Mucosa of descending colon (tissue), 3 donors: ENCODE data around the gene GOLM1. TPM values are rescaled to one million over a fixed set of nuclear protein-coding genes. Genes with fewer than 3 reads are reported as not detected.

Source experiments
- ATAC-seq: fragments of 200-7000 bp; cut with Tn5 transposase; one replicate; pipeline ENCODE4 v1.9.1; 2020; ENCODE audit warnings: mild to moderate bottlenecking, moderate library complexity
- DNase-seq, 3 donors: peaks; one replicate each; pipeline ENCODE4 v3.0.0-alpha.2; 2020
- H3K36me3 ChIP-seq: fragments of 200-600 bp; one replicate; pipeline ENCODE4 v1.8.0; 2021; ENCODE audit warnings: low read depth, mild to moderate bottlenecking
- H3K4me1 ChIP-seq: fragments of 200-600 bp; one replicate; pipeline ENCODE4 v1.8.0; 2021; ENCODE audit warnings: low read depth, mild to moderate bottlenecking
- H3K4me3 ChIP-seq: fragments of 200-600 bp; one replicate; pipeline ENCODE4 v1.8.0; 2021; ENCODE audit warnings: mild to moderate bottlenecking
- H3K9me3 ChIP-seq: fragments of 200-600 bp; one replicate; pipeline ENCODE4 v1.8.0; 2021; ENCODE audit warnings: mild to moderate bottlenecking
- intact Hi-C, 2 donors: fragments of 100-400 bp; cut with DNase I in 1 of 2; cut with micrococcal nuclease in 1 of 2; formaldehyde crosslinking; loops; one replicate each; pipeline versions ENCODE4 v1.11.0 to v1.11.1; 2022; cut with DNase I, micrococcal nuclease
- total RNA-seq, 3 donors: library from RNA; stranded (reverse); fragmentation: NEBNext Ultra II Directional in 2 of 3; extraction: Animal tissue kit (Norgen Biotek cat#: 25700) in 2 of 3; gene quantifications; one replicate each; pipeline versions ENCODE4 v1.2.1 to v1.2.4, GENCODE V29; 2021 to 2023
- TF ChIP-seq, protein P1 (sequence below): fragments of 200-600 bp; IDR thresholded peaks from one replicate; pipeline ENCODE4 v1.8.0; 2022; ENCODE audit warnings: antibody characterized with exemption, mild to moderate bottlenecking
- donor health status: DM: no; HTN: no; CAD: no; lungs with moderate emphysema.
- donor health status: DM: no; HTN: no; CAD: no.
- donor health status: DM: no; HTN: yes; CAD: no.

GOLM1 gene
- total RNA-seq, 3 donors from 2014 or later: 172 to 414 (median 333) TPM

DNA sequence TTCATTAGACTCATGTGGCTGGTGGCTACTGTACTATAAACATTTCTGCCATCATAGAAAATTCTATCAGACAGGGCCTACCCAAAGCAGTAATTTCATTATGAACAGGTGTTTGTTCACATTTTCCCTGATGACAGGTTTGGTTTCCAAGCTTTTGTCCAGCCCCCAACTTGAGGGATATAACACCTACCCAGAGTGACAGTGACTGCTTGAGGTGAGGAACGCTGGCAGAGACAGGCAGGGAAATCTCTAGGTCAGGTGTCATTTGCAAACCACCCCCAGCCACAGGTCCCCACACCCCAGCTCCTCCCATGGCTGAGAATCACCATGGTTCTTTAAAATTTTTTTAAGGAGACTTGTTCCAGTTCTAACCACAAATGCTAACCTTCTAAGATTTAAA, 25.5 kb downstream of the GOLM1 start:
- intact Hi-C loops: no loop called here
- no peaks in the 10 kb centered on the region for H3K36me3 ChIP-seq

DNA sequence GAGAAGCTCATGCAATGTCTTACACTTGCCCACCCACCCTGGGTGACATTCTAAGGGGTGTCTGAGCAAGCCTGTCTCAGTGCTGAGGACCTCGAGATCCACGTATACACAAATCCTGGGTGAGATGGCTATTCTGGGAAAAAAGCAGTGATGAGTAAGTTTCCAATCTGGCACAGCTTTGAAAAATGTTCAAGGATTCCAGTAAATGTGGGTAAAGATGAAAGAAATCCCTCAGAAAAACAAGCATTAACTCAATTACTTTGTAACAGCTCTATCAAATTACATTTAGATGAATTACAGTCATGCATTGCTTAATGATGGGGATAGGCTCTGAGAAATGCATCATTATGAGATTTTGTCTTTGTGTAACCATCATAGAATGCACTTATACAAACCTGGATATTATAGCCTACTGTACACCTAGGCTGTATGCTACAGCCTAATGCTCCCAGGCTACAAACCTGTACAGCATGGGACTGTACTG, 26.9 kb downstream of the GOLM1 start:
- TF ChIP-seq, protein P1, sequence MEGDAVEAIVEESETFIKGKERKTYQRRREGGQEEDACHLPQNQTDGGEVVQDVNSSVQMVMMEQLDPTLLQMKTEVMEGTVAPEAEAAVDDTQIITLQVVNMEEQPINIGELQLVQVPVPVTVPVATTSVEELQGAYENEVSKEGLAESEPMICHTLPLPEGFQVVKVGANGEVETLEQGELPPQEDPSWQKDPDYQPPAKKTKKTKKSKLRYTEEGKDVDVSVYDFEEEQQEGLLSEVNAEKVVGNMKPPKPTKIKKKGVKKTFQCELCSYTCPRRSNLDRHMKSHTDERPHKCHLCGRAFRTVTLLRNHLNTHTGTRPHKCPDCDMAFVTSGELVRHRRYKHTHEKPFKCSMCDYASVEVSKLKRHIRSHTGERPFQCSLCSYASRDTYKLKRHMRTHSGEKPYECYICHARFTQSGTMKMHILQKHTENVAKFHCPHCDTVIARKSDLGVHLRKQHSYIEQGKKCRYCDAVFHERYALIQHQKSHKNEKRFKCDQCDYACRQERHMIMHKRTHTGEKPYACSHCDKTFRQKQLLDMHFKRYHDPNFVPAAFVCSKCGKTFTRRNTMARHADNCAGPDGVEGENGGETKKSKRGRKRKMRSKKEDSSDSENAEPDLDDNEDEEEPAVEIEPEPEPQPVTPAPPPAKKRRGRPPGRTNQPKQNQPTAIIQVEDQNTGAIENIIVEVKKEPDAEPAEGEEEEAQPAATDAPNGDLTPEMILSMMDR: no peak
- ATAC-seq (no peak), DNase-seq (no peak)
- Histone ChIP-seq H3K36me3 (no peaks in the 10 kb centered on the region), H3K4me1 (no peaks in the 10 kb centered on the region), H3K9me3 (no peaks in the 10 kb centered on the region), H3K4me3 (no peak overlapping the region)
- intact Hi-C loops: no loop called here

More for the DNA sequence above, 25.5 kb downstream of the GOLM1 start:
- no peaks in the 10 kb centered on the region for H3K4me1 ChIP-seq
- TF ChIP-seq, protein P1: no peak
- H3K4me3 ChIP-seq: no peak overlapping the region
- DNase-seq: no peak
- ATAC-seq: no peak
- no peaks in the 10 kb centered on the region for H3K9me3 ChIP-seq

GRCh38 chr9:86069206-86069869, 30.0 kb downstream of the GOLM1 start:
- Histone ChIP-seq H3K9me3 (no peaks in the 10 kb centered on the region), H3K4me1 (no peaks in the 10 kb centered on the region), H3K4me3 (no peak overlapping the region), H3K36me3 (no peaks in the 10 kb centered on the region)
- DNase-seq: no peak
- TF ChIP-seq, protein P1: no peak
- intact Hi-C loops: no loop called here
- no peak for ATAC-seq

GRCh38 chr9:86064220-86064619, 35.1 kb downstream of the GOLM1 start:
- peaks cover 4% of the 10 kb centered on the region for H3K4me1 ChIP-seq
- H3K36me3 ChIP-seq: no peaks in the 10 kb centered on the region
- ATAC-seq: no peak
- H3K4me3 ChIP-seq: no peak overlapping the region
- peak in 1 of 3 donors; percentile 21 for DNase-seq
- no peaks in the 10 kb centered on the region for H3K9me3 ChIP-seq
- intact Hi-C loops: no loop called here
- TF ChIP-seq, protein P1: no peak

- peaks cover 4% of the 10 kb centered on the region for H3K4me1 ChIP-seq
- peak in 2 of 3 donors; percentile 36 to 48 for DNase-seq
- H3K4me3 ChIP-seq: no peak overlapping the region
- H3K36me3 ChIP-seq: no peaks in the 10 kb centered on the region
- no peaks in the 10 kb centered on the region for H3K9me3 ChIP-seq
- ATAC-seq: peak; percentile 80
- TF ChIP-seq, protein P1: no peak
- intact Hi-C loops: no loop called here
These were observed 36.3 kb downstream of the GOLM1 start for GRCh38 chr9:86062845-86063693.
